Mesodermal cell (in vitro differentiated cells): ENCODE data around the gene ZNF282.
A peak's percentile ranks its signal among the peaks of the same experiment; 100 is the strongest.

Source experiments
- H3K27ac ChIP-seq: 2 replicates; pipeline ENCODE4 v1.7.0; 2013; ENCODE audit warnings: mild to moderate bottlenecking, low read depth, low read length, moderate library complexity; ENCODE audit not compliant: severe bottlenecking
- H3K36me3 ChIP-seq: 2 replicates; pipeline ENCODE4 v1.7.1; 2013; ENCODE audit warnings: mild to moderate bottlenecking, low read length, moderate library complexity; ENCODE audit not compliant: control insufficient read depth, insufficient read depth
- H3K4me1 ChIP-seq: one replicate; pipeline ENCODE4 v1.7.1; 2013; ENCODE audit warnings: mild to moderate bottlenecking, low read length; ENCODE audit not compliant: insufficient read depth, control insufficient read depth, poor library complexity, severe bottlenecking
- H3K4me3 ChIP-seq: 2 replicates; pipeline ENCODE4 v1.7.0; 2013; ENCODE audit warnings: low read length, control low read depth, mild to moderate bottlenecking; ENCODE audit not compliant: insufficient read depth, poor library complexity, severe bottlenecking; ENCODE audit errors: extremely low read depth
- H3K9me3 ChIP-seq: 2 replicates; pipeline ENCODE4 v1.7.1; 2013; ENCODE audit warnings: mild to moderate bottlenecking, low read length, moderate library complexity; ENCODE audit not compliant: control insufficient read depth
- WGBS, 2 experiments: methylation state at CpG; one replicate each; pipeline ENCODE4 v1.1.5; 2013; ENCODE audit warnings: missing lambda C conversion rate in 2 of 2; ENCODE audit not compliant: insufficient coverage in 2 of 2; 5-methylcytosine and 5-hydroxymethylcytosine counted together

The ZNF282 gene

GRCh38 chr7:149194799-149195179 lies 557 bp upstream of the ZNF282 start:
- Histone ChIP-seq H3K4me3 (peak overlapping the region; percentile 70), H3K27ac (peak overlapping the region; percentile 80), H3K36me3 (peaks cover 24% of the 10 kb centered on the region), H3K4me1 (peaks cover 8% of the 10 kb centered on the region), H3K9me3 (no peaks in the 10 kb centered on the region)
- 93 to 97% methylated on average over 3 to 4 of the region's 4 CpGs for WGBS, 2 experiments

GRCh38 chr7:149196151-149196704 lies 882 bp downstream of the ZNF282 start:
- 2 to 11% methylated on average over 9 of the region's 17 CpGs for whole genome bisulfite sequencing, 2 experiments
- H3K27ac ChIP-seq: peak overlapping the region; percentile 23
- peaks cover 8% of the 10 kb centered on the region for H3K4me1 ChIP-seq
- peaks cover 39% of the 10 kb centered on the region for H3K36me3 ChIP-seq
- H3K9me3 ChIP-seq: no peaks in the 10 kb centered on the region
- peak overlapping the region; percentile 70 for H3K4me3 ChIP-seq

- Histone ChIP-seq H3K27ac (peak overlapping the region; percentile 5), H3K9me3 (no peaks in the 10 kb centered on the region), H3K4me3 (peak overlapping the region; percentile 70), H3K36me3 (peaks cover 43% of the 10 kb centered on the region), H3K4me1 (peaks cover 8% of the 10 kb centered on the region)
- WGBS, 2 experiments: 23 to 46% methylated on average over 3 to 4 of the region's 7 CpGs
Observed at GRCh38 chr7:149196705-149197171, 1.4 kb downstream of the ZNF282 start.

GRCh38 chr7:149197675-149198074 lies 2.3 kb downstream of the ZNF282 start:
- peaks cover 10% of the 10 kb centered on the region for H3K4me1 ChIP-seq
- peaks cover 51% of the 10 kb centered on the region for H3K36me3 ChIP-seq
- 88 to 95% methylated on average over 2 to 4 of the region's 4 CpGs for WGBS, 2 experiments
- H3K27ac ChIP-seq: no peak overlapping the region
- H3K9me3 ChIP-seq: no peaks in the 10 kb centered on the region
- no peak overlapping the region for H3K4me3 ChIP-seq

GRCh38 chr7:149198161-149198816 lies 2.9 kb downstream of the ZNF282 start:
- WGBS, 2 experiments: 91 to 95% methylated on average over 19 to 22 of the region's 22 CpGs
- Histone ChIP-seq H3K4me1 (peaks cover 16% of the 10 kb centered on the region), H3K4me3 (no peak overlapping the region), H3K27ac (no peak overlapping the region), H3K36me3 (peaks cover 57% of the 10 kb centered on the region), H3K9me3 (no peaks in the 10 kb centered on the region)

GRCh38 chr7:149199234-149199995 lies 4.1 kb downstream of the ZNF282 start:
- Histone ChIP-seq H3K36me3 (peaks cover 69% of the 10 kb centered on the region), H3K4me1 (peaks cover 20% of the 10 kb centered on the region), H3K9me3 (no peaks in the 10 kb centered on the region), H3K4me3 (no peak overlapping the region), H3K27ac (no peak overlapping the region)
- 91 to 96% methylated on average over 6 of the region's 6 CpGs for WGBS, 2 experiments

GRCh38 chr7:149202831-149203231 lies 7.5 kb downstream of the ZNF282 start:
- H3K27ac ChIP-seq: peak overlapping the region; percentile 85
- H3K4me3 ChIP-seq: no peak overlapping the region
- peaks cover 95% of the 10 kb centered on the region for H3K36me3 ChIP-seq
- no peaks in the 10 kb centered on the region for H3K9me3 ChIP-seq
- peaks cover 14% of the 10 kb centered on the region for H3K4me1 ChIP-seq
- WGBS, 2 experiments: 92 to 93% methylated on average over 5 of the region's 6 CpGs

- Histone ChIP-seq H3K36me3 (peaks cover 92% of the 10 kb centered on the region), H3K9me3 (no peaks in the 10 kb centered on the region), H3K4me1 (peaks cover 11% of the 10 kb centered on the region), H3K27ac (no peak overlapping the region), H3K4me3 (no peak overlapping the region)
- WGBS, 2 experiments: 88 to 95% methylated on average over 15 to 16 of the region's 18 CpGs
Observed at GRCh38 chr7:149205690-149206381, 10.5 kb downstream of the ZNF282 start.

- H3K27ac ChIP-seq: no peak overlapping the region
- H3K36me3 ChIP-seq: peaks cover 94% of the 10 kb centered on the region
- 91 to 93% methylated on average over 32 to 33 of the region's 35 CpGs for WGBS, 2 experiments
- H3K4me3 ChIP-seq: no peak overlapping the region
- no peaks in the 10 kb centered on the region for H3K9me3 ChIP-seq
- H3K4me1 ChIP-seq: peaks cover 11% of the 10 kb centered on the region
Observed at GRCh38 chr7:149207324-149208035, 12.1 kb downstream of the ZNF282 start.
